Epithelial cell of esophagus (primary cell): Measurements from ENCODE around the gene SPATA2.
"Not testable (repeated sequence)": the region's sequence is repeated elsewhere in the genome, so short reads cannot be mapped to it uniquely, and the experiment has no call there.

ENCODE experiments used
- DNase-seq: peaks from one replicate; pipeline ENCODE4 v3.0.0; 2010; ENCODE audit warnings: low read depth
- H3K4me3 ChIP-seq: 2 replicates; pipeline ENCODE4 v1.5.1; 2011; ENCODE audit warnings: mild to moderate bottlenecking, low read length, control low read depth
- CTCF ChIP-seq: IDR thresholded peaks from 2 replicates; pipeline ENCODE4 v1.5.1; 2011; ENCODE audit warnings: low read depth, mild to moderate bottlenecking, low read length, control low read depth, inconsistent platforms; ENCODE audit not compliant: insufficient read depth; ENCODE audit errors: missing control alignments

SPATA2 gene

GRCh38 chr20:49865559-49865958, 49.8 kb downstream of the SPATA2 start:
- no peak for DNase-seq

GRCh38 chr20:49863666-49864065, 51.7 kb downstream of the SPATA2 start:
- H3K4me3 ChIP-seq = no peak overlapping the region
- no peak for DNase-seq
- TF ChIP-seq CTCF = no peak

More at GRCh38 chr20:49865559-49865958, 49.8 kb downstream of the SPATA2 start:
- TF ChIP-seq CTCF = no peak
- no peak overlapping the region for H3K4me3 ChIP-seq

- DNase-seq = no peak
- no peak for TF ChIP-seq CTCF
- H3K4me3 ChIP-seq = no peak overlapping the region
Observed at GRCh38 chr20:49862607-49863200, 52.6 kb downstream of the SPATA2 start.

GRCh38 chr20:49861232-49861631, 54.1 kb downstream of the SPATA2 start:
- not testable (repeated sequence) for DNase-seq, H3K4me3 ChIP-seq

GRCh38 chr20:49859807-49860206, 55.5 kb downstream of the SPATA2 start:
- no peak for TF ChIP-seq CTCF

GRCh38 chr20:49859011-49859410, 56.3 kb downstream of the SPATA2 start:
- TF ChIP-seq CTCF = no peak
- H3K4me3 ChIP-seq = no peak overlapping the region
- no peak for DNase-seq

More at GRCh38 chr20:49859807-49860206, 55.5 kb downstream of the SPATA2 start:
- H3K4me3 ChIP-seq = no peak overlapping the region
- peak; percentile 86 for DNase-seq

GRCh38 chr20:49858076-49858585, 57.2 kb downstream of the SPATA2 start:
- no peak overlapping the region for H3K4me3 ChIP-seq
- DNase-seq = no peak
- no peak for TF ChIP-seq CTCF

- H3K4me3 ChIP-seq = no peak overlapping the region
- no peak for TF ChIP-seq CTCF
- DNase-seq = no peak
Observed at GRCh38 chr20:49856904-49857303, 58.4 kb downstream of the SPATA2 start.
